Limb (tissue), 2 donors: ENCODE measurements around the gene ADCY10.
A peak's percentile ranks its signal among the peaks of the same experiment; 100 is the strongest.
"Not testable (repeated sequence)": the region's sequence is repeated elsewhere in the genome, so short reads cannot be mapped to it uniquely, and the experiment has no call there.

Source experiments
- DNase-seq, 2 donors: peaks; one replicate each; pipeline ENCODE4 v3.0.0-alpha.2; 2016; ENCODE audit errors: extremely low spot score in 2 of 2

ADCY10 gene

GRCh38 chr1:167913895-167914496, at the start of gene ADCY10:
TSS of gene ADCY10 (minus strand) at chr1:167914134. CDS start at chr1:167905140, 8,994 bp downstream.
- no peak for DNase-seq

DNA sequence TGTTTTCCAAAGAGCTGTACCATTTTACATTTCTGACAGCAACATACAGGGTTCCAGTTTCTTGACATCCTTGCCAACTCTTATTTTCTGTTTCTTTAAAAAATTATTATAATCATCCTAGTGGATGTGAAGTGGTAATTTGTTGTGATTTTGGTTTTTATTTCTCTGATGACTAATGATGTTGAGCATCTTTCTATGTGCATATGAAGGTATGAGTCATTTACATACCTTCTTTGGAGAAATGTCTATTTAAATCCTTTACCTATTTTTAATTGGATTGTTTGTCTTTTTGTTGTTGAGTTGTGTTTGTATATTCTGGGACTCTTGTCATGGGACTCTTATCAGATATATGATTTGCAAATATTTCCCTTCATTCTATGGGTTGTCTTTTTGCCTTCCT, 43.8 kb upstream of the ADCY10 start:
- DNase-seq = no peak

DNA sequence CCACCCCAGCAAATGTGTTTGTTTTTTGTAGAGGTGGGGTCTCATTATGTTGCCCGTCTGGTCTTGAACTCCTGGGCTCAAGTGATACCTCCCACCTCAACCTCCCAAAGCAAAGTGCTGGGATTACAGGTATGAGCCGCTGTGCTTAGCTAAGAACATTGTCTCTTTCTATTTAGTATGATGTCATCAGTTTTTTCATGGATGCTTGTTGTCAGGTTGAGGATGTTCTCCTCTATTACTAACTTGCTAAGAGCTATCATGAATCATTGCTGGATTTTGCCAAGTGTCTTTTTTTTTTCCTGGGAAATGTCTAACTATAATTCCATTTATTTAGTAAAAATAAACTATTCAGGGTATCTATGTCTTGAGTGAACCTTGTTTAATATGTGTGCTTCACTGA, 42.0 kb upstream of the ADCY10 start:
- DNase-seq = no peak

- no peak for DNase-seq
Observed at GRCh38 chr1:167950569-167950968, 36.6 kb upstream of the ADCY10 start.

DNA sequence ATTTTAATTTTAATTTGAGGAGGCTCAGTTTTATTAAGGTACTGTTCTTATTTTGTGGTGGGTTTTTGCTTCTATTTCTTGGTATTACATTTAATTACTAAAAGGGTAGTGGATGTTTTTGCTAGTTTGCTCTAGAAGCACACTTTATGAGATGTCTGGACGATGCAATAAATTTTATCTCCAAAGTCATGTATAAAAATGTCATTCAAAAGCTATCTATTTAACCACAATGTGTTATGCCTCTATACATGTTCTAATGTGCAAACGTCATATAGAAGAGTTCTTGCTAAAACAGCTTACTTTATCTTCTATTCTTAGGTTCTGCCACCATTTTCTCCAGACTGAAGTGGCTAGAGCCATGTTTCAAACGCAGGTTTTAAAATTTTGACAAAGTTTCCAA, 35.9 kb upstream of the ADCY10 start:
- DNase-seq = no peak

DNA sequence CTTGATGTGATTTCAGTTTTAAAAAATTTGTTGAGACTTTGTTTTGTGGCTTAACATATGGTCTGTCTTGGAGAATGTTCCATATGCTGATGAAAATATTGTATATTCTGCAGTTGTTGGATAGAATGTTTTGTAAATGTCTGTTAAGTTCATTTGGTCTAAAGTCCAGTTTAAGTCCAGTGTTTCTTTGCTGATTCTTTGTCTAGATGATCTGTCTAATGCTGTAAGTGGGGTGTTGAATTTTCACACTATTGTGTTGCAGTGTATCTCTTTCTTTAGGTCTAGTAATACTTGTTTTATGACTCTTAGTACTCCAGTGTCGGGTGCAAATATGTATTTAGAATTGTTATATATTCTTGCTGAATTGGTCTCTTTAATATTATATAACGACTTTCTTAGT, 33.8 kb upstream of the ADCY10 start:
- no peak for DNase-seq

- DNase-seq = no peak
Observed at GRCh38 chr1:167943541-167943940, 29.6 kb upstream of the ADCY10 start.

DNA sequence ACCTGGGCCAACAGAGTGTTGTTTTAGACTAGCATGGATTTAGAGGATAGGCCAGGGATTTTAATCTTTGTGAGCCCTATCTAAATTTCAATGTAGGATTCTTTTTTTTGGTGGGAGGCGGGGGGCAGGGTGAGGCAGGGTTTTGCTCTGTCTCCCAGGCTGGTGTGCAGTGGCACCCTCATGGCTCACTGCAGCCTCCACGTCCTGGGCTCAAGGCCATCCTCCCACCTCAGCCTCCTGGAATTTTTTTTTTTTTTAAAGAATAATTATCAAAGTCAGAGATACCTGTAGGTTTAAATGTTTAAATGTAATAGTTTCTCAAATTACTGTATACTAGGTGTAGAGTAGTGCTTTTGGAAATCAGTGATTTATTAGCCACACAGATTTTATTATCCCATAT, 26.3 kb upstream of the ADCY10 start:
- DNase-seq = no peak

- no peak for DNase-seq
Observed at GRCh38 chr1:167938080-167938636, 24.2 kb upstream of the ADCY10 start.

DNA sequence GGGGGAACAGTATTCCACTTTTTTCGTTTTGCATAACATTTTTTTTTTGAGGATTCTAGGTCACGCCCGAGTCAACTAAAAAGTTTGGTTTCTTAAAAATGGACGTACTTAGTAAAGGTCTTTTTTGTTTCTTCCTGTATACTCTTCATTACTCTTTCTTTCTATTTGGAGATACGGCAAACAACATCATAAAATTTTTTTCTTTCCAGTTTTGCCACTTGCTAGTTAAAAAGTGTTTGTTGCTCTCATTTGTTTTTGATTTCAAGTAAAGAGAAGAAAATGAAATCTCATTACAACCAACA, 23.7 kb upstream of the ADCY10 start:
- no peak for DNase-seq

- DNase-seq = peak; percentile 74 to 77
Observed at GRCh38 chr1:167936930-167937708, 23.2 kb upstream of the ADCY10 start, which contains the start of gene MPC2. TSS of gene MPC2 (minus strand) at chr1:167937072. CDS start at chr1:167935841, 1,231 bp downstream.

GRCh38 chr1:167936068-167936929, 22.4 kb upstream of the ADCY10 start, which contains the start of gene DCAF6:
TSS of gene DCAF6 (plus strand) at chr1:167936683. CDS start at chr1:167936912, 229 bp downstream.
- peak; percentile 99 for DNase-seq

- peak in 1 of 2 donors; percentile 35 for DNase-seq
Observed at GRCh38 chr1:167935216-167936067, 21.5 kb upstream of the ADCY10 start.

DNA sequence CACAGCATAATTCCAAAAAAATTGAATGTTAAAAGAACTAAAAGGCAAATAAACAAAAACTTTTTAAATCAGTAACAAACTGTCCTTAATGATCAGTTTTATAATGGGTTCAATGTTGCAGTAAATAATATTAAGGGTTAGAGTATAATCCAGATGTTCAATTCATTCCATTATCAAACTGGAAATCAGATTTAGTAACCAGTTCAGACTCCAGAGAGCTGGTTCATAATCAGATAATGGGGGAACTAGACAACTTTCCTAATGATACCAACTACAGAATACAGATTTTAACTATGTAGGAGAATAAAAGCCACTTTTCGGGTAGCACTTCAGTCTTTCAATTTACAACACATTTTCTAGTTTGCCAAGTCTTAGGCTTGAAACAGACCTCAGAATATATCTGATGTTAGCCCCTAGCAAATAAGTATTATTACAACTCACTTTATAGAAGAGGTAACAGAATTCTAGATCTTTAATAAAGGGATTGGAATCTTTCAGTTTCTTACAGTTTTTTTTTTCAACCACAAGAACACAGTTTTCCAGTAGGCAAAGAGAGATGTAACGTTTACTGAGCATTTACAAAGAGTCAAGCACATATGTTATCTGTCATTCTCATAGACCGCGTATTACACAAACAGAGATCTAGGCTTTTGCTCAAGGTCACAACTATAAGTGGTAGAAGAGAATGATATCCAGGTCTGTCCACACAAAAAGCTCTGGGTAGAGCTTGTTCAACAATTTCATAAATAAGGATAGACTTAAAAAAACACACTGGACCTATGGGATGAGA, 20.7 kb upstream of the ADCY10 start:
- no peak for DNase-seq

GRCh38 chr1:167933788-167934187, 19.9 kb upstream of the ADCY10 start:
- no peak for DNase-seq

DNA sequence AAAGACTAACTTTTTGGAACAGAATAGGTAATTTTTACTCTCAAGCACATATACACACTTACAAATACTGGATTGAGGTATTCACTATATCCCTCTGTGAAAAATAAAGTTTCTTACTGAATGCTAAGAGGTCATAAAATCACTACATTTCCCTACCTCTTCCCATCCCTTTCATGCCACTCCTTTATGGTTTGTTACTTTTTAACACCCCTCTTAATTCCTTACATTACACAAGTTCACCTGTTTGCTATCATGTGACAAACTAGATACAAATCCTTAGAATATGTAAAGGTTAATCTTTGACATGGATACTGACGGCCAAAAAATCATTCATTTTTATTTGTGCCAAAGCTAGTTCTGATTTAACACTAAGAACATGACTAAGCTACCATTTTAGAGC, 15.8 kb upstream of the ADCY10 start:
- no peak for DNase-seq

GRCh38 chr1:167928919-167929318, 15.0 kb upstream of the ADCY10 start:
- DNase-seq = not testable (repeated sequence)

DNA sequence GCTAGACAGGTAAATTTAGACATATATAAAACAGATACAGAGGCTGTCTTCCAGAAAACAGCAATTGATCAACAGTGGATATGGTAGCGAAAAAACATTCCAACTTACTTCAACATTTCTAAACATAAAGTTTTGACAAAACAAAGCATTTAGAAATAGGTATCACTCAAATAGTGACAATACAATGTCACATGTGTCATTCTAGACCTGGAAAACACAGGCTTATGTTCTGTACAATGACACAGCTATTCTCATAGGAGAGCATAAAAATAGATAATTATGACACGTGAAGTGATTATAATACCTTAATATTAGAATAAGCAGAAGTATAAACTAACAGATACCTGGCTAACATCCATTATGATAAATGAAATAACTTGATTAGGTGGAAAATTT, 14.5 kb upstream of the ADCY10 start:
- no peak for DNase-seq

DNA sequence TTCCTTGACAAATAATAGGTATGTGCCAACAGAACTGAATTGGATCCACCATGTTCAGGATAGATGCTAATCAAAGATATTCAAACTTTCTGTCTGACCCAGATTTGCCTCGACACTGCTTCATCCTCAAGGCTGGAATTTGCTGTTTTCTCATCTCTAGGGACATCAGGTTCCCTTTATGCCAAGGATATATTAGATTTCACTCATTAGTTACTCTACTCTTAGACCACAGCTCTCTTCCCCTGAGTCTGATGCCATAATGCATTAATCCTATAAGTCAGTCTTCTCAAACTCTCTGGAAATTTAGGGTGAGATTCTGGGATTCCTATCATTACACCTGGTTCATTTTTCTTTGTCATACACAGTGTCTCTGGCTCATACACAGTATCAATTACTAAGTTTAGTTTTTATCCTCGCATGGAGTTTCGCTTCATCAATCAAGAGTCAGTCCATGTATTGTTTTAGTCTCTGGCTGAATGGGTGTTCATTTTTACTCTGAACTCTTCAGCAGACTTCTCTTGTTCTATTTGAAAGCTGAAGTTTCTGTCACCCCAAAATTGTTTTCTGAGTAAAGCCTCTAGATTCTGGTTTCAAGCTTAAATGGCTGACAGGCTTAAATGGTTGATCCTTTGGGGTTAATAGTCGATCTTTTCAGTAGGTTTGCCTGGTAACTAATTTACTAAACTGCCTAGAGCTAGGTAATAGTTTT, 13.3 kb upstream of the ADCY10 start:
- DNase-seq = no peak
